Fibroblast of peridontal ligament (primary cell): Measurements from ENCODE around the gene PUSL1.

Source experiments
- DNase-seq: peaks from one replicate; pipeline ENCODE4 v3.0.0-alpha.2; 2010; ENCODE audit errors: extremely low read depth

The PUSL1 gene

DNA sequence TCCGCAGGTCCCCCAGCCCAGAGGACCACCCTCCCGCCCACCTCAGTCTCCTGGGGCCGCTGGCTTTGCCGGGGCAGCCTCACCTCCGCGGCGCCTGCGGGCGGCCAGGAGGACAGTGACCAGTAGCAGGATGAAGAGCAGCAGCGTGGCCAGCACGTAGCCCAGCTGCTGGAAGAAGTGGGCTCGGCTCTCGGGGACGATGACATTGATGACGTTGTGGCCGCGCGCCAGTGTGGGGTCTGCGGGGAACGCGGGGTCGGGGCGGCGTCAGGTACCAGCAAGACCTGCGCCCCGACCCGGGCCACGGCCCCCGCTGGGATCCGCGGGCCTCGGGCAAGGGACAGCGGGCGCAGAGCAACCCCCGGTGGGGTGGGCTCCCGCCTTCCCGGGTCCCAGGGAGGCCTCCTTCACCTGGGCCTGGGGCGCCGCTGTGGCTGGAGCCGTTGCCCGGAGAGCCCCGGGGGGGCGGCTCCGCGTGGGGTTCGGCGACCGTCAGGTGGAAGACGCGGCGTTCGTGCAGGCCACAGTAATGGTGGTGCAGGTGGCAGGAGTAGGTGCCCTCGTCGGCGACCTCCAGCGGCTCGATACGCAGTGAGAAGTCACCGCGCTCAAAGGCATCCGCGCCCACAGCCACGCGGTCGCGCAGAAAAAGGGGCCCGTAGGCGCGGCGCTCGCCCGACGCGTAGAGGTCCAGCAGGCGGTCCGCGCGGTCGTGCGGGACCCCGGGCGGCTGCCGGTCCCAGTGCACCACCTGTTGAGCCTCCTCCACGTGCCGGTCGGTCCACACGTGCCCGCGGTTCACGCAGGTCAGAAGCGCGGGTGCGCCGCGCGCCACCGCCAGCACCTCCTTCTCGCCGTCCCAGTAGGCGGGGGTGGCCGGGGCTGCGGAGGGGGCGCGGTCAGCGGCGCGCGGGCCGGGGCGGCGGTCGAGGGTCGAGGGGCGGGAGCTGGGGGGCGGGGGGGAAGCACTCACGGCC lies 46.2 kb downstream of the PUSL1 start:
- DNase-seq, result no peak

DNA sequence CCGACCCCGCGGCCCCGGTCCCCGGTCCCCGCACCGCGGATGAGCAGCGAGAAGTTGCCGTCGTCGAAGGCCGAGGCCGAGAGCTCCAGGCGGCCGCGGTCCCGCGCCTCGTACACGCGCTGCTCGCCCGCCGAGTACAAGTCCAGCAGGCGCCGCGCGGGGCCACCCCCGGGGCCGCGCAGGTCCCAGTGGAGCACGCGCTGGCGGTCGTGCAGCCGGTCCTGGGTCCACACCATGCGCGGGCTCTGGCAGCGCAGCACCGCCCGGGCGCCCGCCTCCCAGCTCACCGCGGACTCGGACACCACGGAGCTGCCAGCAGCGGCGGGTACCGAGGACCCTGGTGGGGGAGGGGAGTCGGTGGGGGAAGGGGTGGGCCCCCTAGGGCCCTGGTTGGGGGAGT lies 47.0 kb downstream of the PUSL1 start:
- no peak for DNase-seq

GRCh38 chr1:1356166-1356795 lies 47.9 kb downstream of the PUSL1 start:
- no peak for DNase-seq

DNA sequence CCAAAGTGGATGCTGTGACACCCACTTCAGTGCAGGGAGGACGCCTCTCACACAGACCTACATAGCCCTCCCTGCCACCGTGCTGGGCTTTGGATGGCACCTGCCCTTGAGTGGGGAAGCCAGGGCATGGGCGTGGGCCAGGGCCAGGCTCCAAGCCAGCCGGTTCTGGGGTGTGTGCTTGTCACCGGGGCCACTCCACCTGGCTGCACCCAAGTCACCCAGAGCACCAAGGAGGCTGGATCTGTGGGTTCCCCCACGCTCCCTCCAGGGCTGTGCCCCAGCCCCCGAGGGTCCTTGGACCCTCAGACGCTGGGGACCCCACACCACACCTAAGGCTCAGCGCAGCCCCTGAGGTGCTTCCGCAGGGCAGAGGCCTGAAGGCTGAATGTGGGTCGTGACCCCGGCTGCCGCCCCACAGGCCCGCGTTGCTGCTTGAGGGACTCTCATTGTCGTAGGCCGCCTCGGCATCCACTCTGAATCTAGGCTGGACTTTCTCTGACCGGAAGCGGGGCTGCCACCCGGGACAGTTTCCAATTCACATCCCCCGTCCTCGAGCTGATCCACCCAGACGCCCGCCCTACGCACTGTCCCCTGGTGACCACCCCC lies 48.5 kb downstream of the PUSL1 start:
- DNase-seq, result no peak

- DNase-seq, result no peak
Observed at GRCh38 chr1:1357871-1358432, 49.6 kb downstream of the PUSL1 start.

- DNase-seq, result peak; percentile 94
Observed at GRCh38 chr1:1358433-1359271, 50.3 kb downstream of the PUSL1 start, which contains the start of gene MXRA8. MXRA8 (minus strand) TSS chr1:1358555; CDS start chr1:1358504, 51 bp downstream.

- DNase-seq, result peak; percentile 97
Observed at GRCh38 chr1:1359308-1359663, 50.9 kb downstream of the PUSL1 start.

DNA sequence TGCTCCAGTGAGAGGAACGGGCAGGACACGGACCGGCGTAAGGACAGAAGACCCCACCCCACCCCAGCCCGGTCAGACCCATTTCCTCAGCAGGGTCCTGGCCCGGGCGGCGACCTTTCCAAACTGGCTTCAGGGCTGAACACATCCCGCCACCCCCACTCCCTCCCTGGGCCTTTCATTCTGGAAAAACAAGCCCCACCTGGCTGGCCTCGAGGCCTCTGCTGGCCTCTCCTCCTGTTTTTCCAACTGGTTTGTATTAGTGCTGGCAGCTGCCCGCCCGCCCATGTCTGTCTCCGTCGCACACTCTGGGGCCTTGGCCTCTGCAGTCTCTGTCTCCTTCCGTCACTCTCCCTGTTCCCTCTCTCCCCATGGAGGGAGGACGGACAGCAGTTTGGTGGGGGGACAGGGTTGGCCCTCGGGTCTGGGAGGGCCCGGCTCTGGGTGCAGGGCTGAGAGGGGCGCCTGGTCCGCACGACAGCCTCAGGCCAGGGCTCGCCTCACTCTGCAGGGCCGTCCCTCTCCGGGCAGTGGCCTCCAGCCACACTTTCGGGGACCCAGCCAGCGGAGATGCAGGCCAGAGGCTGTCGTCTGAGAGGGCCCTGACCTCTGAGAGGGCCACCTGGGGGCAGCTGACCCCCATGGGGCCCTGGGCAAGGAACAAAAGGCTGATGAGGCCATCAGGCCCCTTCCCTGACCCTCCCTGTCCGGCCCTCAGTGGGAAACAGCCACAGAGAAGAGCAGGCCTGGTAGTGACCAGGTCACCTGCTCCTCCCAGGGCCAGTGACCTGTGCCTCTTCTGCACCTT lies 51.5 kb downstream of the PUSL1 start:
- peak; percentile 88 for DNase-seq

GRCh38 chr1:1360506-1361169 lies 52.2 kb downstream of the PUSL1 start:
- DNase-seq, result peak; percentile 94
